Suprapubic skin (tissue), 3 donors: ENCODE measurements around the gene NSF.

Experiments used
- CTCF ChIP-seq, 2 donors: fragments of 200-600 bp in 1 of 2; fragments of 450-650 bp in 1 of 2; sonication (generic) in 1 of 2; IDR thresholded peaks; one replicate each; pipeline ENCODE4 v1.5.1; 2016 to 2019; ENCODE audit warnings: antibody characterized with exemption in 2 of 2, mild to moderate bottlenecking in 1 of 2, moderate library complexity in 1 of 2
- POLR2AphosphoS5 ChIP-seq, 3 donors: sonication (generic); formaldehyde crosslinking; IDR thresholded peaks; one replicate each; pipeline ENCODE4 v1.6.1; 2017; ENCODE audit warnings: antibody characterized with exemption in 3 of 3

- no peak for TF ChIP-seq POLR2AphosphoS5 (IDR thresholded peaks at IDR 0.05)
- no peak for TF ChIP-seq CTCF (IDR thresholded peaks at IDR 0.05)
These were observed 203.8 kb downstream of the NSF start for GRCh38 chr17:46794318-46794717.
